Osteoblast (primary cell): ENCODE data around the gene DAPK1. TPM values are rescaled to one million over a fixed set of nuclear protein-coding genes. Genes with fewer than 3 reads are reported as not detected.

ENCODE experiments used
- DNase-seq: peaks from one replicate; pipeline ENCODE4 v3.0.0; 2011; ENCODE audit warnings: low spot score, mixed read lengths; ENCODE audit not compliant: insufficient read length; ENCODE audit errors: missing footprints
- H2AFZ ChIP-seq: 2 replicates; pipeline ENCODE4 v1.6.0; 2011; ENCODE audit warnings: mild to moderate bottlenecking, low read length
- H3K27ac ChIP-seq: 2 replicates; pipeline ENCODE4 v1.5.1; 2011; ENCODE audit warnings: mild to moderate bottlenecking, low read depth, low read length, moderate library complexity
- H3K27me3 ChIP-seq: 2 replicates; pipeline ENCODE4 v1.6.0; 2012; ENCODE audit warnings: mild to moderate bottlenecking, control low read depth, inconsistent platforms, low read length, moderate library complexity; ENCODE audit not compliant: insufficient read depth
- H3K36me3 ChIP-seq: 2 replicates; pipeline ENCODE4 v1.5.1; 2011; ENCODE audit warnings: mild to moderate bottlenecking, low read length, control low read depth, moderate library complexity; ENCODE audit not compliant: insufficient read depth
- H3K4me1 ChIP-seq: 2 replicates; pipeline ENCODE4 v1.5.1; 2011; ENCODE audit warnings: mild to moderate bottlenecking, low read length, control low read depth, moderate library complexity; ENCODE audit not compliant: insufficient read depth
- H3K4me2 ChIP-seq: 2 replicates; pipeline ENCODE4 v1.6.0; 2011; ENCODE audit warnings: mild to moderate bottlenecking, low read length; ENCODE audit not compliant: insufficient read depth
- H3K4me3 ChIP-seq: fragments of 200-600 bp; sonication (generic); 3 replicates; pipeline ENCODE4 v1.5.1; 2012; ENCODE audit warnings: mild to moderate bottlenecking, low read length, inconsistent platforms; ENCODE audit not compliant: insufficient read depth
- H3K79me2 ChIP-seq: 2 replicates; pipeline ENCODE4 v1.6.0; 2012; ENCODE audit warnings: mild to moderate bottlenecking, low read length, control low read depth, inconsistent platforms; ENCODE audit not compliant: insufficient read depth
- H3K9me3 ChIP-seq: 2 replicates; pipeline ENCODE4 v1.5.1; 2011; ENCODE audit warnings: low read depth, low read length, control low read depth
- H4K20me1 ChIP-seq: 2 replicates; pipeline ENCODE4 v1.6.0; 2012; ENCODE audit warnings: mild to moderate bottlenecking, low read length, control low read depth; ENCODE audit not compliant: insufficient read depth
- total RNA-seq: library from RNA; depleted of rRNA; stranded (reverse); fragments of >200 nt; gene quantifications from 2 replicates; pipeline ENCODE4 v1.2.3, GENCODE V29; 2012
- TF ChIP-seq, protein P1 (sequence below): IDR thresholded peaks from 2 replicates; pipeline ENCODE4 v1.5.1; 2011; ENCODE audit warnings: mild to moderate bottlenecking, low read depth, low read length, moderate library complexity; ENCODE audit errors: extremely low read depth

Gene DAPK1
- total RNA-seq, 1 donor: 55.4 TPM

GRCh38 chr9:87734106-87734505, 236.4 kb downstream of the DAPK1 start:
- Histone ChIP-seq H3K36me3 (peaks cover 27% of the 10 kb centered on the region), H3K27me3 (no peaks in the 10 kb centered on the region), H3K27ac (no peak overlapping the region), H4K20me1 (no peaks in the 10 kb centered on the region), H3K4me3 (no peak overlapping the region), H2AFZ (peak overlapping the region; percentile 60), H3K9me3 (no peaks in the 10 kb centered on the region), H3K4me1 (no peaks in the 10 kb centered on the region), H3K4me2 (no peak overlapping the region), H3K79me2 (peaks cover 1% of the 10 kb centered on the region)
- DNase-seq: no peak
- TF ChIP-seq, protein P1, sequence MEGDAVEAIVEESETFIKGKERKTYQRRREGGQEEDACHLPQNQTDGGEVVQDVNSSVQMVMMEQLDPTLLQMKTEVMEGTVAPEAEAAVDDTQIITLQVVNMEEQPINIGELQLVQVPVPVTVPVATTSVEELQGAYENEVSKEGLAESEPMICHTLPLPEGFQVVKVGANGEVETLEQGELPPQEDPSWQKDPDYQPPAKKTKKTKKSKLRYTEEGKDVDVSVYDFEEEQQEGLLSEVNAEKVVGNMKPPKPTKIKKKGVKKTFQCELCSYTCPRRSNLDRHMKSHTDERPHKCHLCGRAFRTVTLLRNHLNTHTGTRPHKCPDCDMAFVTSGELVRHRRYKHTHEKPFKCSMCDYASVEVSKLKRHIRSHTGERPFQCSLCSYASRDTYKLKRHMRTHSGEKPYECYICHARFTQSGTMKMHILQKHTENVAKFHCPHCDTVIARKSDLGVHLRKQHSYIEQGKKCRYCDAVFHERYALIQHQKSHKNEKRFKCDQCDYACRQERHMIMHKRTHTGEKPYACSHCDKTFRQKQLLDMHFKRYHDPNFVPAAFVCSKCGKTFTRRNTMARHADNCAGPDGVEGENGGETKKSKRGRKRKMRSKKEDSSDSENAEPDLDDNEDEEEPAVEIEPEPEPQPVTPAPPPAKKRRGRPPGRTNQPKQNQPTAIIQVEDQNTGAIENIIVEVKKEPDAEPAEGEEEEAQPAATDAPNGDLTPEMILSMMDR: no peak

GRCh38 chr9:87739546-87739945, 241.9 kb downstream of the DAPK1 start:
- Histone ChIP-seq H3K36me3 (no peaks in the 10 kb centered on the region), H4K20me1 (no peaks in the 10 kb centered on the region), H3K4me1 (no peaks in the 10 kb centered on the region), H2AFZ (no peak overlapping the region), H3K4me2 (no peak overlapping the region), H3K27me3 (no peaks in the 10 kb centered on the region), H3K79me2 (no peaks in the 10 kb centered on the region), H3K9me3 (peaks cover 6% of the 10 kb centered on the region), H3K4me3 (no peak overlapping the region), H3K27ac (no peak overlapping the region)
- TF ChIP-seq, protein P1: no peak
- no peak for DNase-seq

DNA sequence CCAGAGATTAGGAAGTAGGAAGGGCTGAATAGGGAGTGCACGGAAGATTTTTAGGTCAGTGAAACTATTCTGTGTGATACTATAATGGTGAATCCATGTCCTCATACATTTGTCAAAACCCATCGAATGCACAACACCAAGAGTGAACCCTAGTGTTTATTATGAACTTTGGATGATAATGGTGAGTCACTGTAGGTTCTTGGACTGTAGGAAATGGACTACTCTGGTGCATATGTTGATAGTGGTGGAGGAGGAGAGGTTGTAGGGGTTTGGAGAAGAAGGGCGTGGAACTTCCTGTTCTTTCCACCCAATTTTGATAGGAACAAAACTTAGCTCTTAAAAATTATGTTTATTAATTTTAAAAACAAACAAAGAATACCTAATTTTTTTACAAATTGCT, 242.5 kb downstream of the DAPK1 start:
- Histone ChIP-seq H3K27me3 (no peaks in the 10 kb centered on the region), H3K4me3 (no peak overlapping the region), H2AFZ (no peak overlapping the region), H3K27ac (no peak overlapping the region), H3K36me3 (no peaks in the 10 kb centered on the region), H3K79me2 (no peaks in the 10 kb centered on the region), H3K9me3 (peaks cover 6% of the 10 kb centered on the region), H3K4me1 (no peaks in the 10 kb centered on the region), H3K4me2 (no peak overlapping the region), H4K20me1 (no peaks in the 10 kb centered on the region)
- DNase-seq: no peak
- TF ChIP-seq, protein P1: no peak

DNA sequence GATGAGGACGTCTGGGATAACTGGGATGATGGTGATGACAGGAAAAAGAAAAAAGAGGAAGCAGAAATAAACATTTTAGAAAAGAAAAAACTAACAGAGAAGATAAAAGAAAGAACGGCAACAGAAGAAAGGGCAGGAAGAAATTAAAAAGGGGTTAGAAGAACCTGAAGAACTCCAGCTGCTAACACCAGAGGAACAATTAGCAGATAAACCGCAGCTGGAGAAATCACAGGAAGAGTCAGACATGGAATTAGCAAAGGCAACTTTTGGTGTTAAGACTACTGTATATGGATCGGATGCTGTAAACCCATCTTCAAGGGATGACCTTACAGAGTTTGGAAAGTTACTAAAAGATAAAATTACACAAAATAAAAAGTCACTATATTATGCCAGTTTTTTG, 243.7 kb downstream of the DAPK1 start:
- no peak for DNase-seq
- Histone ChIP-seq H4K20me1 (no peaks in the 10 kb centered on the region), H3K4me2 (no peak overlapping the region), H3K36me3 (no peaks in the 10 kb centered on the region), H3K27ac (no peak overlapping the region), H2AFZ (no peak overlapping the region), H3K79me2 (no peaks in the 10 kb centered on the region), H3K4me1 (no peaks in the 10 kb centered on the region), H3K9me3 (peaks cover 6% of the 10 kb centered on the region), H3K27me3 (no peaks in the 10 kb centered on the region), H3K4me3 (no peak overlapping the region)
- TF ChIP-seq, protein P1: no peak
